Measurements from ENCODE around the gene CHRNA10.

CHRNA10 gene

DNA sequence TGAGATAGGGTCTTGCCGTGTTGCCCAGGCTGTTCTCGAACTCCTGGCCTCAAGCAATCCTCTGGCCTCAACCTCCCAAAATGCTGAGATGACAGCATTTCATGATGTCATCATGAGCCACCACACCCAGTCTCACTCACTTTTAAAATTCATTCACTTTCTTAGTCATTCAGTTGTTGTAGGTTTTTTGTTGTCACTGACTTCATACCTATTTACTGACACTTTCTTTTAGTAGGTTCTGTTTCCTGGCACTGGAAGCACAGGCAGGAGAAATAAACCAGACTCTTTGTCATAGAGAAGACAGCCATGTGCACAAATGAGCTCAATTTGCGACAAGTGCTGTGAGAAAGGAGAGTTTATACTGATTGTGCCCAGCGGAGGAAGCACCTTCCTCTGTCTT is 39.9 kb downstream of the CHRNA10 start:
- DNase-seq (ENCODE audit: low spot score), result no peak

DNA sequence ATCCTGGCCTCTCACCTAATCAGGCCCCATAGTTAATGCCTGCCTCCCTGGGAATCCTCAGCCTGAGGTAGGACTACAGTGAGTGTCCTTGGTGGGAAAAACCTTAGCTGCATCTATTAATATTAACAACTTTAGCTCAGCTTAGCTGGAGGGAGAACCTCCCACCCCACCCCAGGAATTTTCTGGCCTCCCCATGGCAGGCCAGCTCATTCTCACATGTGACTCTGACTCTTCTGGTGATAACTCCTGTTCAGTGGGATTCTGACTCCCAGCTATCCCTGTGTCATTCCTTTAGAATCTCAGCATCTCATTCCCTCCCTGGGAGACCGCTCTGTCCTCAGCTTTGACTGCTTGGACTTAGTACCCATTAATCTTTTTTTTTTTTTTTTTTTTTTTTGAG is 43.9 kb downstream of the CHRNA10 start:
- DNase-seq (ENCODE audit: low spot score), result no peak

DNA sequence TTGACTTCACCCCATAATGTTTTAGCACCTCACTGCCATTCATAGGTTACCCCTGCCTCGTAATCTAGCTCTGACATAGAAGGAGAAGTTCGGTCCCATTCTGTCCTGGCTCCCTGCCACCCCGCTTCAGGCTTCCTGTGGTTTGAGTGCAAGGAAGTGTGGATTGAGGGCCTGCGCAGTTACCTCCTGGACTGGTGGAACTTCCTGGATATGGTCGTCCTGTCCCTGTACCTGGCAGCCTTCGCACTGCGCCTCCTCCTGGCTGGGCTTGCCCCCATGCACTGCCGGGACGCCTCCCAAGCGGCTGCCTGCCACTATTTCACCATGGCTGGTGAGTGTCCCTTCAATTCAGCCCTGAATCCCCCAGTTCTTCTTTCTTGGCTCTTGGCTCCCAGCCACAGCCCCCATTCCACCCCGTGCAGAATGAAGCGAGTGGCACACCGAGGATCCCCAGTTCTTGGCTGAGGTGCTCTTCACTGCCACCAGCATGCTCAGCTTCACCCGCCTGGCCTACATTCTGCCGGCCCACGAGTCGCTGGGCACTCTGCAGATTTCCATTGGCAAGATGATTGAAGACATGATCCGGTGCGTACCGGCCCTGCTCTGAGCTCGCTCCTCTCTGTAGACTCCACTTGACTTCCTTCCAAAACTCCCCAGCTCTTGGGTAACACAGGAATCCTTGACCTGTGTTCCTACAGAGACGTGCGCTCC is 44.8 kb downstream of the CHRNA10 start:
- DNase-seq (ENCODE audit: low spot score), result no peak

DNA sequence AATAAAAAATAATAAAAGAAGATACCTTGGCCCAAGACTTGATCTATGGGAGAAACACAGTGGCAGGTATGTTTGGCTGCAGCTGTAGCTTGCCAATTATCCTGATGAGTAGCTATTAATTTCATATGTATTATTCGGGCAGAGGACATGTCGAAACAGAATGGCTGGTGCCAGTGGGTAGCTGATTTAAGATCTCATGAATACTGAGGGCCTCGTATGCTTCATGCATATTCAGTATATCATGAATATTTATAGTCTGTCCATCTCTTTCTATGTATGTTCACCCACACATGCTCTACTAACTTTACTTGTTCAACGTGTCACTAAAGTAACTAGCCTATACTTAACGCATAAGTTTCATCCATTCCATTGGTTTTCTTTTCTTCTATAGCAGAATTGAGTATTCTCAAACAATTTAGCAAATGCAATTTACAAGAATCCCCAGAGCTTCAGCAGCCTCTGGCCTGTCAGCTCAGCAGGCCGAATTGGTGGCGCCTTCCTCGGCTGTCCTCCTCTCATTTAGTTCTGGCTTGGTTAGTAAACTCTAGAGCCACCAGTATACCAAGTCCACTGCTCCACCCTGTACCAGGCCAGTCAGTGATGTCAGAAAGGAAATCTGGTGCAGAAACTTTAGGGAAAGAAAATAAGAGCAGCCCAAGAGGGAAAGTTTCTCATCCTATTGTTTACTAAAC is 47.3 kb downstream of the CHRNA10 start:
- DNase-seq (ENCODE audit: low spot score), result no peak

DNA sequence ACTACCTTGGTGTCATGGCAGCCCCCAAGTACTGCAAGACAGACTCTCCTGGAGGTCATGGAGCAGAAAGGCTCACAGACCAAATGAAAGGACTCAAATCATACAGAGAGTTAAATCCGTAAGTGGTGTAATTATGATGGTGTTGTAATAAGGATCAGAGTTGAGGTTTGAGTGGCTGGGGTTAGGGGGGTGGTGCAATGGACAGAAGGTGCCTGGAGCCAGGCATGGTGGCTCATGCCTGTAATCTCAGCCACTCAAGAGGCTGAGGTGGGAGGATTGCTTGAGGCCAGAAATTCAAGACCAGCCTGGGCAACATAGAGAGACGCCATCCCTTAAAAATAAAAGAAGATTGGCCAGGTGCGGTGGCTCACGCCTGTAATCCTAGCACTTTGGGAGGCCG is 48.1 kb downstream of the CHRNA10 start:
- no peak for DNase-seq (ENCODE audit: low spot score)

DNA sequence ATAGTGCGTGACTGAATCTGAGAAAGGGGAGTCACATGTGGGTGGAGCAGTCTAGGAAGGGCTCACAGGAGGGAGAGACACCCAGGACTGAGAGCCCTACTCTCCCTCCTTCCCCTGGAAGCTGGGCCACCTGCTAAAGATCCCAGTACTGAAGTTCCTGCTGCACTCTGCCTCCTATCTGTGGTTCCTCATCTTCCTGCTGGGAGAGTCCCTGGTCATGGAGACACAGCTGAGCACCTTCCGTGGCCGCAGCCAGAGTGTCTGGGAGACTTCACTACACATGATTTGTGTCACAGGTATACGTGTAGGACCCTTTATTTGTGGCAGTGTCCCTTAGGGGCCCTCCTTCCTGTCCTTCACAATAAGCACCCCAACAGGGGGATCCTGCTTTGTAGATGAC is 48.7 kb downstream of the CHRNA10 start:
- no peak for DNase-seq (ENCODE audit: low spot score)

DNA sequence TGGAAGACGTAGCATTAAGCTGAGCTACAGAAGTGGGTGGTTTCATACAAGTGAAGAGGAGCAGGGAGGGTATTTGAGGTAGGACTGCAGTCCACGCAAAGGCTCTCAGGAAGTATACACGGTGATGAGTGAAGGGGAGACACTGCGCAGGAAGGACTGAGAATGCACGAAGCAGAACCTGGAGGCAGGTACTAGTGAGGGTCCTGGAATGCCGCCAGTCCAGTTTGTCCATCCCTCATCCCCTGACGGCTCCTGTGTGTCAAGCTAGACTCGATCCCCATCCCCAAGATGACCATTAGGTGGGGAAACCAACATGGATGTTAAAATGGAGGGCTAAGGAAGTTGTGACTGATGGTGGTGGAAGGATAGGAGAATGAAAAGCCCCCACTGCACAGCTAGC is 53.2 kb downstream of the CHRNA10 start:
- no peak for DNase-seq (ENCODE audit: low spot score)

DNA sequence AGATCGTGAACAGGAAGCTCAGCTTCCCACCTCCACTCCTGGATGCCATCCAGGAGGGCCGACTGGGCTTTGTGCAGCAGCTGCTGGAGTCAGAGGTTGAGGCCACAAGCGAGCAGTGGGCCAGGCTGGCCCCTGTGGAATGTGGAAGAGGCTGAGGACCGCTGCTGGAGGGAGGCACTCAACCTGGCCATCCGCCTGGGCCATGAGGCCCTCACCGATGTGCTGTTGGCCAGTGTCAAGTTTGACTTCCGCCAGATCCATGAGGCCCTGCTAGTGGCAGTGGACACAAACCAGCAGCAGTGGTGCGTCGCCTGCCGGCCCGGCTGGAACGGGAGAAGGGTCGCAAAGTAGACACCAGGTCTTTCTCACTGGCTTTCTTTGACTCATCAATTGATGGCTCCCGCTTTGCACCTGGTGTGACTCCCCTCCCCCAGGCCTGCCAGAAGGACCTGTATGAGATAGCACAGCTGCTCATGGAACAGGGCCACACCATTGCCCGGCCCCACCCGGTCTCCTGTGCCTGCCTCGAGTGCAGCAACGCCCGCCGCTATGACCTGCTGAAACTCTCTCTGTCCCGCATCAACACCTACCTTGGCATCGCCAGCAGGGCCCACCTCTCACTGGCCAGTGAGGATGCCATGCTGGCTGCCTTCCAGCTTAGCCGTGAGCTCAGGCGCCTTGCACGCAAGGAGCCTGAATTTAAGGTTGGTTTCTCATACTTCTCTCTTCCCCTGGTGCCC is 54.3 kb downstream of the CHRNA10 start:
- no peak for DNase-seq (ENCODE audit: low spot score)

DNA sequence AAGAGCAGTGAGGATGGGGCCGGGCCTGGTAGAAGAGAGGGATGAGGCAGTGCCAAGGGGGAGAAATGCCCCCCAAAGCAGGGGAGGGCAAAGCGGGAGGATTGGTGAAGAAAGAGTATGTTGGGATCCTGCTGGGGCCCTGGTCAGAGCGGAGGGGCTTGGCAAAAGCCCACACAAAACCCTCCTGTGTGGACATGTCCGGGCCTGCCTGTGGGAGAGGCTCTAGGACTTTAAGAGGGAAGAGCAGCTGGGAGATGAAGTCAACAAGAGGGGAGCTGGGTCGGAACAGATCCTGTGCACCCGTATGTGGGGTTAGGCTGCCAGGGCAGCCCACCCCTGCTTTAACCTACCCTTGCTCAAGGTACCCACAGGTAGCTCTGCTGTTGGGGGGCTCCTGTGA is 55.2 kb downstream of the CHRNA10 start:
- no peak for DNase-seq (ENCODE audit: low spot score)
